ENCODE data around the gene MACC1. TPM values are rescaled to one million over a fixed set of nuclear protein-coding genes. Genes with fewer than 3 reads are reported as not detected.

MACC1 gene
- total RNA-seq, 1 donor from 2014 or later, result 24.7 TPM

- Histone ChIP-seq H3K9me3 (no peaks in the 10 kb centered on the region), H3K4me1 (peaks cover 25% of the 10 kb centered on the region), H3K4me3 (no peak overlapping the region), H3K27me3 (ENCODE audit: low read depth) (no peaks in the 10 kb centered on the region), H3K36me3 (no peaks in the 10 kb centered on the region), H3K27ac (peak overlapping the region; percentile 46)
- intact Hi-C loops (cut with DNase I), result no loop called here
- peak; percentile 52 for DNase-seq
- peak; percentile 57 to 83 for ATAC-seq
- no peak for TF ChIP-seq CTCF (IDR thresholded peaks at IDR 0.05)
These were observed 15.8 kb downstream of the MACC1 start for GRCh38 chr7:20201380-20201779.

GRCh38 chr7:20200971-20201370 lies 16.2 kb downstream of the MACC1 start:
- ATAC-seq, result peak; percentile 44 to 61
- Histone ChIP-seq H3K4me1 (peaks cover 25% of the 10 kb centered on the region), H3K27ac (peak overlapping the region; percentile 46), H3K27me3 (ENCODE audit: low read depth) (no peaks in the 10 kb centered on the region), H3K9me3 (no peaks in the 10 kb centered on the region), H3K36me3 (no peaks in the 10 kb centered on the region), H3K4me3 (no peak overlapping the region)
- intact Hi-C loops (cut with DNase I), result no loop called here
- no peak for DNase-seq
- TF ChIP-seq CTCF (IDR thresholded peaks at IDR 0.05), result no peak

GRCh38 chr7:20200361-20200760 lies 16.8 kb downstream of the MACC1 start:
- Histone ChIP-seq H3K36me3 (no peaks in the 10 kb centered on the region), H3K4me1 (peaks cover 25% of the 10 kb centered on the region), H3K9me3 (no peaks in the 10 kb centered on the region), H3K4me3 (no peak overlapping the region), H3K27ac (peak overlapping the region; percentile 40), H3K27me3 (ENCODE audit: low read depth) (no peaks in the 10 kb centered on the region)
- TF ChIP-seq CTCF (IDR thresholded peaks at IDR 0.05), result no peak
- intact Hi-C loops (cut with DNase I), result no loop called here
- DNase-seq (no peak), ATAC-seq (peak in 1 of 2 donors; percentile 66)

- no peaks in the 10 kb centered on the region for H3K27me3 ChIP-seq (ENCODE audit: low read depth)
- peaks cover 25% of the 10 kb centered on the region for H3K4me1 ChIP-seq
- ATAC-seq (peak; percentile 83 to 87), DNase-seq (peak; percentile 77)
- H3K9me3 ChIP-seq, result no peaks in the 10 kb centered on the region
- H3K4me3 ChIP-seq, result no peak overlapping the region
- intact Hi-C loops (cut with DNase I), result no loop called here
- no peak for TF ChIP-seq CTCF (IDR thresholded peaks at IDR 0.05)
- H3K36me3 ChIP-seq, result no peaks in the 10 kb centered on the region
- H3K27ac ChIP-seq, result peak overlapping the region; percentile 40
These were observed 18.0 kb downstream of the MACC1 start for GRCh38 chr7:20199015-20199737.

GRCh38 chr7:20198260-20198659 lies 18.9 kb downstream of the MACC1 start:
- H3K4me1 ChIP-seq, result peaks cover 25% of the 10 kb centered on the region
- H3K27me3 ChIP-seq (ENCODE audit: low read depth), result no peaks in the 10 kb centered on the region
- no peak for TF ChIP-seq CTCF (IDR thresholded peaks at IDR 0.05)
- no peak overlapping the region for H3K4me3 ChIP-seq
- intact Hi-C loops (cut with DNase I), result no loop called here
- no peaks in the 10 kb centered on the region for H3K36me3 ChIP-seq
- no peak for ATAC-seq
- H3K9me3 ChIP-seq, result no peaks in the 10 kb centered on the region
- DNase-seq, result no peak
- no peak overlapping the region for H3K27ac ChIP-seq

Measured in lower lobe of right lung (tissue), 2 donors.